WTC11 (cell line): ENCODE results near the gene GLE1. TPM values are rescaled to one million over a fixed set of nuclear protein-coding genes. Genes with fewer than 3 reads are reported as not detected.

ENCODE experiments used
- ATAC-seq: fragments of 200-7000 bp; cut with Tn5 transposase; 2 replicates; pipeline ENCODE4 v1.10.0; 2021; ENCODE audit warnings: mild to moderate bottlenecking, moderate library complexity
- CTCF ChIA-PET: fragments of 300-600 bp; sonication (Branson Sonifier 250); formaldehyde crosslinking; loops from one replicate; lab custom pipeline; 2021; ENCODE audit warnings: antibody characterized with exemption; lab: Charles Lee
- POLR2A ChIA-PET: fragments of 350-600 bp; sonication (Branson Sonifier 250); formaldehyde crosslinking; loops from one replicate; lab custom pipeline; 2021; ENCODE audit warnings: antibody characterized with exemption; lab: Charles Lee
- DNase-seq: peaks from one replicate; pipeline ENCODE4 v3.0.0; 2021; ENCODE audit warnings: low spot score
- H3K27ac Mint-ChIP-seq: 2 replicates; pipeline ENCODE4 v1.8.0; 2021; ENCODE audit warnings: mixed read lengths
- H3K27me3 Mint-ChIP-seq: 2 replicates; pipeline ENCODE4 v1.8.0; 2021; ENCODE audit warnings: low read depth, mild to moderate bottlenecking, moderate library complexity, mixed read lengths
- H3K36me3 Mint-ChIP-seq: 2 replicates; pipeline ENCODE4 v1.8.0; 2021; ENCODE audit warnings: mixed read lengths
- H3K4me1 Mint-ChIP-seq: 2 replicates; pipeline ENCODE4 v1.8.0; 2022; ENCODE audit warnings: mixed read lengths
- H3K4me3 Mint-ChIP-seq: 2 replicates; pipeline ENCODE4 v1.8.0; 2021; ENCODE audit warnings: mild to moderate bottlenecking, moderate library complexity, mixed read lengths
- H3K9me3 Mint-ChIP-seq: 2 replicates; pipeline ENCODE4 v1.8.0; 2021; ENCODE audit warnings: mixed read lengths
- CREB1 ChIP-seq: sonication (generic); formaldehyde crosslinking; IDR thresholded peaks from 2 replicates; pipeline ENCODE4 v1.8.0; 2023; ENCODE audit warnings: mild to moderate bottlenecking, missing genetic modification reagents
- CREM ChIP-seq: sonication (generic); formaldehyde crosslinking; IDR thresholded peaks from 2 replicates; pipeline ENCODE4 v1.8.1; 2022; ENCODE audit warnings: mild to moderate bottlenecking, missing genetic modification reagents, moderate library complexity
- E2F1 ChIP-seq: sonication (generic); formaldehyde crosslinking; IDR thresholded peaks from 2 replicates; pipeline ENCODE4 v1.8.0; 2022; ENCODE audit warnings: mild to moderate bottlenecking, missing genetic modification reagents
- FOXJ3 ChIP-seq: sonication (generic); formaldehyde crosslinking; IDR thresholded peaks from 2 replicates; pipeline ENCODE4 v1.9.0; 2021; ENCODE audit warnings: missing genetic modification reagents, mild to moderate bottlenecking, borderline replicate concordance
- FOXP1 ChIP-seq: sonication (generic); formaldehyde crosslinking; IDR thresholded peaks from 2 replicates; pipeline ENCODE4 v1.8.0; 2022; ENCODE audit warnings: missing genetic modification reagents, mild to moderate bottlenecking, moderate library complexity, borderline replicate concordance
- HMGXB4 ChIP-seq: sonication (generic); formaldehyde crosslinking; IDR thresholded peaks from 2 replicates; pipeline ENCODE4 v1.8.1; 2023; ENCODE audit warnings: mild to moderate bottlenecking, moderate library complexity, missing genetic modification reagents
- MLX ChIP-seq: sonication (generic); formaldehyde crosslinking; IDR thresholded peaks from 2 replicates; pipeline ENCODE4 v1.8.1; 2023; ENCODE audit warnings: mild to moderate bottlenecking, missing genetic modification reagents, moderate library complexity
- NFYB ChIP-seq: sonication (generic); formaldehyde crosslinking; conservative IDR thresholded peaks from 2 replicates; pipeline ENCODE4 v1.8.0; 2022; ENCODE audit warnings: low read depth, missing genetic modification reagents
- NR2C2 ChIP-seq: sonication (generic); formaldehyde crosslinking; IDR thresholded peaks from 2 replicates; pipeline ENCODE4 v1.8.0; 2022; ENCODE audit warnings: mild to moderate bottlenecking, missing genetic modification reagents
- PRDM15 ChIP-seq: sonication (generic); formaldehyde crosslinking; IDR thresholded peaks from 2 replicates; pipeline ENCODE4 v1.8.0; 2022; ENCODE audit warnings: missing genetic modification reagents
- PREB ChIP-seq: sonication (generic); formaldehyde crosslinking; IDR thresholded peaks from 2 replicates; pipeline ENCODE4 v1.8.1; 2022; ENCODE audit warnings: mild to moderate bottlenecking, missing genetic modification reagents, moderate library complexity, borderline replicate concordance
- SMAD4 ChIP-seq: sonication (generic); formaldehyde crosslinking; IDR thresholded peaks from 2 replicates; pipeline ENCODE4 v1.8.0; 2022; ENCODE audit warnings: mild to moderate bottlenecking, missing genetic modification reagents
- SP1 ChIP-seq: sonication (generic); formaldehyde crosslinking; conservative IDR thresholded peaks from 2 replicates; pipeline ENCODE4 v1.8.1; 2022; ENCODE audit warnings: missing genetic modification reagents
- TEAD1 ChIP-seq: sonication (generic); formaldehyde crosslinking; IDR thresholded peaks from 2 replicates; pipeline ENCODE4 v1.8.0; 2022; ENCODE audit warnings: mild to moderate bottlenecking, missing genetic modification reagents
- TEAD4 ChIP-seq: sonication (generic); formaldehyde crosslinking; IDR thresholded peaks from 2 replicates; pipeline ENCODE4 v1.8.0; 2022; ENCODE audit warnings: mild to moderate bottlenecking, missing genetic modification reagents
- ZNF416 ChIP-seq: fragments of 250-450 bp; sonication (Bioruptor Pico); IDR thresholded peaks from 2 replicates; pipeline ENCODE4 v1.9.0; 2021; ENCODE audit warnings: mild to moderate bottlenecking, inconsistent platforms
- total RNA-seq: library from RNA; stranded (reverse); gene quantifications from 3 replicates; pipeline ENCODE4 v1.2.3, GENCODE V29; 2021

GLE1 gene
- total RNA-seq, 1 experiment from 2014 or later = 19.7 TPM

GRCh38 chr9:128455849-128456612 is 48.5 kb upstream of the GLE1 start, which contains the start of gene ODF2 (continued):
- TF ChIP-seq SMAD4 (CRISPR knock-in tag) (no peak), TEAD1 (CRISPR knock-in tag) (peak; percentile 30; the same call in 1 of the 2 replicates), HMGXB4 (no peak)

- Mint-ChIP-seq H3K4me3 (peak overlapping the region; percentile 85), H3K27me3 (peaks cover 82% of the 10 kb centered on the region), H3K36me3 (peaks cover 24% of the 10 kb centered on the region), H3K4me1 (peaks cover 14% of the 10 kb centered on the region), H3K27ac (no peak overlapping the region; the same call in 1 of the 2 replicates), H3K9me3 (no peaks in the 10 kb centered on the region)
- TF ChIP-seq SP1 (CRISPR knock-in tag) (0 out of 2 replicates have a peak, but pooled peaks have one; percentile 0), CREB1 (CRISPR knock-in tag) (no peak), NR2C2 (CRISPR knock-in tag) (no peak), TEAD4 (CRISPR knock-in tag) (no peak), MLX (CRISPR knock-in tag) (no peak), FOXP1 (CRISPR knock-in tag) (no peak), NFYB (peak; percentile 49; the same call in 1 of the 2 replicates)
- CTCF ChIA-PET = interaction anchor here (0.9 kb wide), 1 partner anchor 18 kb away, joined by 6 read pairs; no protein-coding TSS in a partner anchor
- peak; percentile 68 for DNase-seq
- ATAC-seq = peak; percentile 50
- POLR2A ChIA-PET = interaction anchor here (0.6 kb wide), 1 partner anchor 73 kb away, joined by 3 read pairs; no protein-coding TSS in a partner anchor
Observed at GRCh38 chr9:128456613-128457061, 47.9 kb upstream of the GLE1 start.

GRCh38 chr9:128457207-128457606 is 47.3 kb upstream of the GLE1 start:
- ATAC-seq (peak; percentile 6), DNase-seq (peak; percentile 38)
- H3K4me1 Mint-ChIP-seq = peaks cover 14% of the 10 kb centered on the region
- CTCF ChIA-PET = interaction anchor here (0.7 to 1.2 kb wide), 3 partner anchors 18 to 37 kb away, joined by 3 to 6 read pairs (median 3); partner anchors contain the start of gene CERCAM
- POLR2A ChIA-PET = interaction anchor here (0.6 kb wide), 1 partner anchor 74 kb away, joined by 3 read pairs; no protein-coding TSS in a partner anchor
- peak overlapping the region; percentile 85 for H3K4me3 Mint-ChIP-seq
- H3K27me3 Mint-ChIP-seq = peaks cover 80% of the 10 kb centered on the region
- H3K36me3 Mint-ChIP-seq = peaks cover 30% of the 10 kb centered on the region
- no peaks in the 10 kb centered on the region for H3K9me3 Mint-ChIP-seq
- no peak overlapping the region for H3K27ac Mint-ChIP-seq
- TF ChIP-seq TEAD4 (CRISPR knock-in tag) (no peak), FOXP1 (CRISPR knock-in tag) (no peak), CREM (CRISPR knock-in tag) (no peak), E2F1 (no peak), MLX (CRISPR knock-in tag) (no peak), NFYB (no peak), PRDM15 (no peak), HMGXB4 (no peak), FOXJ3 (CRISPR knock-in tag) (no peak), ZNF416 (CRISPR knock-in tag) (no peak), PREB (CRISPR knock-in tag) (no peak)
